ENCODE data around the gene CAPN15.

DNA sequence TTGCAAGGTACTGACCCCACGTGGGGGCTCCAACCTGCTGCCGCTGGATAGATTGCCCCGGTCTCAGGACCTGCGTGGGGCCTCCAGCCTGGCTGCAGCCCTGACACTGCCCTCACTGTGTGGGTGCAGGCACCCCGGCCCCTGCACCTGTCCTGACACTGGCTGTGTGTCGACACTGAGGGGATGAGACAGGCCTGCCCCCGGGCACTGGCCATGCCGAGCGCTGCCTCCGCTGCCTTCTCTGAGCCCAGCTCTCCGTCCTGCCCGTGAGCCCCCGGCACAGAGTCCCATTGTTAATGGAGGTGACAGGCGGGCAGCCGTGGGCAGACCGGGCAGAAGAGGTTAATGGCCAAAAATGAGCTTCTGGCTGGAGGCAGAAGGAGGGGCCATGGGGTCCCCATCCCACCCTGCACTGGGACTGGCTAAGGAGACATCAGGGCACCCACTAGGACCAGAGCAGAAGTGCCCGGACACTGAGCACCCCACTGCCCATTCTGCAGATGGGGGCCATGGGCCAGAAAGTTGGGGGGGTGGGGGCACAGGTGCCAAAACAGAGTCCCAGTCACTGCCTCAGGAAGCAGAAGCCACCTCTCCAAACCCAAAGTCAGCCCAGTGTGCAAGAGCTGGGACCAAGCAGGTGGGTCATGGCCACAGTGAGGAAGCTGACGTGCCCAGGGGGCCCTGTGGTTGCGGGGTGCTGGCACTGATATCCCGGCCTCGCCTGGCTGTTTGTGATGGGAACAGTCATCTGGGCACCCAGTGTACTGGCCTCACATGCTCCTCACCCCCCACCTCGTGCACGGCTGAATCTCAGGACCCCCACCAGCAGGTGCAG, 30.2 kb downstream of the CAPN15 start:
- TF ChIP-seq POLR2AphosphoS5 (IDR thresholded peaks at IDR 0.05; ENCODE audit: low read depth, low read length): no peak
- TF ChIP-seq, protein P1, sequence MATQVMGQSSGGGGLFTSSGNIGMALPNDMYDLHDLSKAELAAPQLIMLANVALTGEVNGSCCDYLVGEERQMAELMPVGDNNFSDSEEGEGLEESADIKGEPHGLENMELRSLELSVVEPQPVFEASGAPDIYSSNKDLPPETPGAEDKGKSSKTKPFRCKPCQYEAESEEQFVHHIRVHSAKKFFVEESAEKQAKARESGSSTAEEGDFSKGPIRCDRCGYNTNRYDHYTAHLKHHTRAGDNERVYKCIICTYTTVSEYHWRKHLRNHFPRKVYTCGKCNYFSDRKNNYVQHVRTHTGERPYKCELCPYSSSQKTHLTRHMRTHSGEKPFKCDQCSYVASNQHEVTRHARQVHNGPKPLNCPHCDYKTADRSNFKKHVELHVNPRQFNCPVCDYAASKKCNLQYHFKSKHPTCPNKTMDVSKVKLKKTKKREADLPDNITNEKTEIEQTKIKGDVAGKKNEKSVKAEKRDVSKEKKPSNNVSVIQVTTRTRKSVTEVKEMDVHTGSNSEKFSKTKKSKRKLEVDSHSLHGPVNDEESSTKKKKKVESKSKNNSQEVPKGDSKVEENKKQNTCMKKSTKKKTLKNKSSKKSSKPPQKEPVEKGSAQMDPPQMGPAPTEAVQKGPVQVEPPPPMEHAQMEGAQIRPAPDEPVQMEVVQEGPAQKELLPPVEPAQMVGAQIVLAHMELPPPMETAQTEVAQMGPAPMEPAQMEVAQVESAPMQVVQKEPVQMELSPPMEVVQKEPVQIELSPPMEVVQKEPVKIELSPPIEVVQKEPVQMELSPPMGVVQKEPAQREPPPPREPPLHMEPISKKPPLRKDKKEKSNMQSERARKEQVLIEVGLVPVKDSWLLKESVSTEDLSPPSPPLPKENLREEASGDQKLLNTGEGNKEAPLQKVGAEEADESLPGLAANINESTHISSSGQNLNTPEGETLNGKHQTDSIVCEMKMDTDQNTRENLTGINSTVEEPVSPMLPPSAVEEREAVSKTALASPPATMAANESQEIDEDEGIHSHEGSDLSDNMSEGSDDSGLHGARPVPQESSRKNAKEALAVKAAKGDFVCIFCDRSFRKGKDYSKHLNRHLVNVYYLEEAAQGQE (IDR thresholded peaks at IDR 0.05; ENCODE audit: insufficient read depth in 1 of 2, low read depth in 2 of 2, low read length in 2 of 2): no peak
- no peak for TF ChIP-seq TAF1 (IDR thresholded peaks at IDR 0.05; ENCODE audit: borderline replicate concordance, insufficient read depth, low read length)

Measured in PFSK-1 (cell line).